MM.1S (cell line): ENCODE results near the gene FARP1.

ENCODE experiments used
- EZH2 ChIP-seq: fragments of 300-600 bp; sonication (generic); optimal IDR thresholded peaks from 2 replicates; pipeline ENCODE3; 2017; ENCODE audit warnings: low read depth, mild to moderate bottlenecking, antibody characterized with exemption, low read length, mixed read lengths
- TF ChIP-seq, protein P1 (sequence below): fragments of 300-600 bp; sonication (generic); IDR thresholded peaks from 2 replicates; pipeline ENCODE4 v1.5.1; 2016; ENCODE audit warnings: antibody characterized with exemption, low read length, mixed read lengths

DNA sequence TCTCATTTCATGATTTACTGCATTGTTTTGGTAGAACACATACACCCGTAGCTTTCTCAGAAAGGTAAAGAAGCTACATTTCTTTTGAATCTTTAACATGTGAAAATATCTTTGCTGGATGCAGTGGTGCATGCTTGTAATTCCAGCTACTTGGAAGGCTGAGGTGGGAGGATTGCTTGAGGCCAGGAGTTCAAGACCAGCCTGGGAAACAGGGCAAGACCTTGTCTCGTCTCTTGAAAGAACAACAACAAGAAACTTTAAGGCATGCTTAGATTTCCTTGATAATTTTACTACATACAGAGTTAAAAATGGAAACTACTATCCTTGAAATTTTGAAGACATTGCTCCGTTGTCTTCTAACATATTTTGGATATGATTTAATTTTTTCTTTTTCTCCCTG lies 26.4 kb downstream of the FARP1 start:
- TF ChIP-seq, protein P1, sequence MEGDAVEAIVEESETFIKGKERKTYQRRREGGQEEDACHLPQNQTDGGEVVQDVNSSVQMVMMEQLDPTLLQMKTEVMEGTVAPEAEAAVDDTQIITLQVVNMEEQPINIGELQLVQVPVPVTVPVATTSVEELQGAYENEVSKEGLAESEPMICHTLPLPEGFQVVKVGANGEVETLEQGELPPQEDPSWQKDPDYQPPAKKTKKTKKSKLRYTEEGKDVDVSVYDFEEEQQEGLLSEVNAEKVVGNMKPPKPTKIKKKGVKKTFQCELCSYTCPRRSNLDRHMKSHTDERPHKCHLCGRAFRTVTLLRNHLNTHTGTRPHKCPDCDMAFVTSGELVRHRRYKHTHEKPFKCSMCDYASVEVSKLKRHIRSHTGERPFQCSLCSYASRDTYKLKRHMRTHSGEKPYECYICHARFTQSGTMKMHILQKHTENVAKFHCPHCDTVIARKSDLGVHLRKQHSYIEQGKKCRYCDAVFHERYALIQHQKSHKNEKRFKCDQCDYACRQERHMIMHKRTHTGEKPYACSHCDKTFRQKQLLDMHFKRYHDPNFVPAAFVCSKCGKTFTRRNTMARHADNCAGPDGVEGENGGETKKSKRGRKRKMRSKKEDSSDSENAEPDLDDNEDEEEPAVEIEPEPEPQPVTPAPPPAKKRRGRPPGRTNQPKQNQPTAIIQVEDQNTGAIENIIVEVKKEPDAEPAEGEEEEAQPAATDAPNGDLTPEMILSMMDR, result no peak
- TF ChIP-seq EZH2, result no peak
